Fibroblast of lung (primary cell): ENCODE data around the gene TTC33. TPM values are rescaled to one million over a fixed set of nuclear protein-coding genes. Genes with fewer than 3 reads are reported as not detected.

Source experiments
- DNase-seq, 2 donors: peaks; one replicate each; pipeline versions ENCODE4 v3.0.0 to v3.0.0-alpha.2; 2010; ENCODE audit warnings: low read depth in 2 of 2
- H2AFZ ChIP-seq: 2 replicates; pipeline ENCODE4 v1.5.1; 2012; ENCODE audit warnings: low read length, control low read depth, inconsistent platforms
- H3K27ac ChIP-seq: 2 replicates; pipeline ENCODE4 v1.5.1; 2011; ENCODE audit warnings: low read length, control low read depth; ENCODE audit not compliant: insufficient read depth
- H3K27me3 ChIP-seq: 2 replicates; pipeline ENCODE4 v1.5.1; 2011; ENCODE audit warnings: mild to moderate bottlenecking, low read length; ENCODE audit not compliant: control insufficient read depth, insufficient read depth
- H3K36me3 ChIP-seq: 2 replicates; pipeline ENCODE4 v1.5.1; 2011; ENCODE audit warnings: low read length; ENCODE audit not compliant: control insufficient read depth, insufficient read depth
- H3K4me1 ChIP-seq: 2 replicates; pipeline ENCODE4 v1.5.1; 2011; ENCODE audit warnings: low read length; ENCODE audit not compliant: control insufficient read depth, insufficient read depth; ENCODE audit errors: extremely low read depth
- H3K4me2 ChIP-seq: 2 replicates; pipeline ENCODE4 v1.5.1; 2011; ENCODE audit warnings: low read length, control low read depth; ENCODE audit not compliant: insufficient read depth; ENCODE audit errors: extremely low read depth
- H3K4me3 ChIP-seq, 4 experiments: fragments of 200-600 bp in 1 of 4; sonication (generic) in 1 of 4; replicated peaks in 1 of 4; 2 replicates each; pipeline ENCODE4 v1.5.1; 2011 to 2016; ENCODE audit warnings: low read length in 4 of 4, low read depth in 3 of 4, mild to moderate bottlenecking in 3 of 4, control low read depth in 2 of 4, inconsistent platforms in 1 of 4, mixed read lengths in 1 of 4; ENCODE audit not compliant: insufficient read depth in 1 of 4; ENCODE audit errors: control extremely low read depth in 1 of 4
- H3K79me2 ChIP-seq: 2 replicates; pipeline ENCODE4 v1.5.1; 2012; ENCODE audit warnings: mild to moderate bottlenecking, low read length, inconsistent platforms; ENCODE audit not compliant: control insufficient read depth, insufficient read depth
- H3K9ac ChIP-seq: 2 replicates; pipeline ENCODE4 v1.5.1; 2011; ENCODE audit warnings: mild to moderate bottlenecking, low read length, control low read depth; ENCODE audit not compliant: insufficient read depth
- H3K9me3 ChIP-seq: 2 replicates; pipeline ENCODE4 v1.5.1; 2012; ENCODE audit warnings: low read depth, low read length; ENCODE audit not compliant: control insufficient read depth, insufficient read depth
- H4K20me1 ChIP-seq: 2 replicates; pipeline ENCODE4 v1.5.1; 2011; ENCODE audit warnings: low read length; ENCODE audit not compliant: control insufficient read depth, insufficient read depth; ENCODE audit errors: extremely low read depth
- CTCF ChIP-seq, 2 donors: IDR thresholded peaks in 1 of 2; conservative IDR thresholded peaks in 1 of 2; 1 replicate in 1 of 2; 2 replicates in 1 of 2; pipeline ENCODE4 v1.5.1; 2011 to 2012; ENCODE audit warnings: low read length in 2 of 2, control low read depth in 1 of 2, inconsistent platforms in 1 of 2, low read depth in 1 of 2, mild to moderate bottlenecking in 1 of 2
- EZH2 ChIP-seq: IDR thresholded peaks from 2 replicates; pipeline ENCODE4 v1.5.1; 2012; ENCODE audit warnings: low read length, control low read depth, mild to moderate bottlenecking; ENCODE audit errors: missing control alignments
- polyA plus RNA-seq, 2 donors: library from polyadenylated mRNA; depleted of rRNA in 1 of 2; stranded (reverse) in 1 of 2; unstranded in 1 of 2; fragments of >200 nt; gene quantifications; 2 replicates each; pipeline ENCODE4 v1.2.1, GENCODE V29; 2011 to 2012; ENCODE audit warnings: missing spikeins in 1 of 2
- total RNA-seq: library from RNA; depleted of rRNA; stranded (reverse); fragments of >200 nt; gene quantifications from 2 replicates; pipeline ENCODE4 v1.2.1, GENCODE V29; 2014

TTC33 gene
- total and polyA plus RNA-seq, 2 donors (not counting 1 experiment from before 2014, with no cell fraction given) = 8.7 to 16.3 TPM

- TF ChIP-seq CTCF (conservative IDR thresholded peaks at IDR 0.05 in 1 of 2, IDR thresholded peaks at IDR 0.05 in 1 of 2; ENCODE audit: low read depth in 1 of 2, low read length in 2 of 2) = no peak
- no peak for TF ChIP-seq EZH2
- Histone ChIP-seq H2AFZ (no peak overlapping the region), H3K4me2 (no peak overlapping the region)
Observed at GRCh38 chr5:40628407-40628806, 127.4 kb downstream of the TTC33 start.

GRCh38 chr5:40627706-40628105 is 128.1 kb downstream of the TTC33 start:
- H3K27ac ChIP-seq = no peak overlapping the region
- no peaks in the 10 kb centered on the region for H3K4me1 ChIP-seq
- no peaks in the 10 kb centered on the region for H3K36me3 ChIP-seq
- H3K27me3 ChIP-seq = no peaks in the 10 kb centered on the region
- no peak overlapping the region for H3K9ac ChIP-seq
- H3K4me3 ChIP-seq = no peak overlapping the region
- H3K79me2 ChIP-seq = no peaks in the 10 kb centered on the region
- no peaks in the 10 kb centered on the region for H4K20me1 ChIP-seq
- no peak overlapping the region for H3K4me2 ChIP-seq
- no peak for TF ChIP-seq CTCF (conservative IDR thresholded peaks at IDR 0.05 in 1 of 2, IDR thresholded peaks at IDR 0.05 in 1 of 2; ENCODE audit: low read depth in 1 of 2, low read length in 2 of 2)
- no peak for TF ChIP-seq EZH2
- DNase-seq = peak; percentile 22 to 50
- H2AFZ ChIP-seq = no peak overlapping the region
- no peaks in the 10 kb centered on the region for H3K9me3 ChIP-seq

More at GRCh38 chr5:40628407-40628806, 127.4 kb downstream of the TTC33 start:
- no peaks in the 10 kb centered on the region for H3K4me1 ChIP-seq
- no peaks in the 10 kb centered on the region for H3K79me2 ChIP-seq
- H3K27ac ChIP-seq = no peak overlapping the region
- H3K4me3 ChIP-seq = no peak overlapping the region
- no peaks in the 10 kb centered on the region for H3K27me3 ChIP-seq
- H4K20me1 ChIP-seq = no peaks in the 10 kb centered on the region
- H3K9me3 ChIP-seq = no peaks in the 10 kb centered on the region
- no peak overlapping the region for H3K9ac ChIP-seq
- no peak for DNase-seq
- no peaks in the 10 kb centered on the region for H3K36me3 ChIP-seq

GRCh38 chr5:40626801-40627200 is 129.0 kb downstream of the TTC33 start:
- Histone ChIP-seq H3K36me3 (no peaks in the 10 kb centered on the region), H3K4me1 (no peaks in the 10 kb centered on the region), H3K4me2 (no peak overlapping the region), H3K4me3 (no peak overlapping the region), H3K27ac (no peak overlapping the region), H3K9ac (no peak overlapping the region), H3K79me2 (no peaks in the 10 kb centered on the region), H3K27me3 (no peaks in the 10 kb centered on the region), H2AFZ (no peak overlapping the region), H4K20me1 (no peaks in the 10 kb centered on the region), H3K9me3 (no peaks in the 10 kb centered on the region)
- TF ChIP-seq CTCF (conservative IDR thresholded peaks at IDR 0.05 in 1 of 2, IDR thresholded peaks at IDR 0.05 in 1 of 2; ENCODE audit: low read depth in 1 of 2, low read length in 2 of 2) (no peak), EZH2 (no peak)
- no peak for DNase-seq
